ES-I3 (cell line): ENCODE data around the gene CAMKMT.
A peak's percentile ranks its signal among the peaks of the same experiment; 100 is the strongest.

ENCODE experiments used
- H3K36me3 ChIP-seq: 2 replicates; pipeline ENCODE4 v1.6.1; 2013; ENCODE audit warnings: mild to moderate bottlenecking, low read length, control low read depth, moderate library complexity; ENCODE audit not compliant: insufficient read depth
- H3K4me1 ChIP-seq: 2 replicates; pipeline ENCODE4 v1.6.1; 2013; ENCODE audit warnings: mild to moderate bottlenecking, control low read depth, low read length; ENCODE audit not compliant: insufficient read depth
- H3K9ac ChIP-seq: 2 replicates; pipeline ENCODE4 v1.6.1; 2013; ENCODE audit warnings: low read depth, mild to moderate bottlenecking, low read length, moderate library complexity
- H3K9me3 ChIP-seq: 2 replicates; pipeline ENCODE4 v1.6.1; 2013; ENCODE audit warnings: mild to moderate bottlenecking, low read length, moderate library complexity; ENCODE audit not compliant: control insufficient read depth, insufficient read depth

The CAMKMT gene

DNA sequence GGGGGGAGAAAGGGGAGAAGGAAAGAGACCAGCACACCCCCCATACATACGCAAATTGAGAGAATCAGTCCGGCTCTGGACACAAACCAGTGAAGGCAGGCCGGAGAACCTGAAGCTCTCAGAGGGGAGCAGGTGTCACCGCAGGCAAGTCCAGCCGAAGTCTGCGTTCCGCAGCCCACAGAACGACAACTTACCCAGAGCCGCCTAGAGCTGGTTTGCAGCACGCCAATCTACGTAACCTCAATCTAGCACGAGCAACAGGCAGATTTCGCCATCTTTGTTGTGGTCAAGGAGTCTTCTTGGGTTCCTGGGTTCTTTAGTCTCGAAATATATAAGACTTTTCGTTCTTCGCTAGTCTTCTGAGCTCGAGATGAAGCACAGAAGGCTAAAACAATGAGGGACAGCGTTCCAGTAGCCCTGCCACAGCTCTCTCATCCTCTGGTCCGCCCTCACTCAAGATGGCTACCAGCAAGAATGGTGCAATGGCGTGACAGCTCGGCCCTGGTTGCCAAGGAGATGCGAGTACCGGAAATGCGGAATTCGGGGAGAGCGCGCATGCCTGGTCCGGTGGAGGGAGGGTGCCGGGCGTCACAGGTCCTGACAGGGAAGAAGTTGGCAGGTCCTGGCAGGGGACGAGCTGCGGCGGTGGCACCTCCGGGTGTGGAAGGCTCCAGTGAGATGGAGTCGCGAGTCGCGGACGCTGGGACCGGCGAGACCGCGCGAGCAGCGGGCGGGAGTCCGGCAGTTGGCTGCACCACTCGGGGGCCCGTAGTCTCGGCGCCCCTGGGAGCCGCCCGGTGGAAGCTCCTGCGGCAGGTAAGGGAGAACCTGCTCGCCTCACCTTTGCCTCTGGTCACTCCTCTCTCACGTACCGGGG, at the start of gene CAMKMT, which contains the start of gene PREPL:
CAMKMT (plus strand) TSS at position 618 of the 877 bp plus-strand sequence.
PREPL (minus strand) TSS at position 165 of the 877 bp plus-strand sequence. CDS start 15,152 bp downstream, outside the sequence.
- peak within 1 kb of the TSS; percentile 59 for H3K9ac ChIP-seq
- no peaks in the 10 kb centered on the region for H3K9me3 ChIP-seq
- H3K36me3 ChIP-seq: no peaks in the 10 kb centered on the region
- no peaks in the 10 kb centered on the region for H3K4me1 ChIP-seq

DNA sequence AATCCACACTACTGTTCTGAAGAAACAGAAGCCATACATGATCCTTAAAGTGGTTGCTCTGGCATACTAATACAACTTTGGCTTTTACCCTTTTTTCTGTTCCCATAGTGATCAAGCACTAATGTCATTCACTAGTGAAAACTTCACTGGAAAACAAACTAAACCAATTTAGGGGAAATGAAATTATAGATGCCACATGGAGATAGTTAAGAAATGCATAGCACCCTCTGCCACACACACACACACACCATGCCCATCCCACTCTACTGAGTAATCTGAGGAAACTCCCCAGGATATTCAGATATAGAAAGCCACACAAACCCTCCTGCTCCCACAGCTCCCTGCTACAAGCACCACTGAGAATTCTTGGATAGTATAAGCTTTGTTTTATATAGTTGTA, 47.4 kb upstream of the CAMKMT start:
- Histone ChIP-seq H3K9me3 (peaks cover 24% of the 10 kb centered on the region), H3K36me3 (peaks cover 11% of the 10 kb centered on the region), H3K9ac (no peak overlapping the region), H3K4me1 (no peaks in the 10 kb centered on the region)

DNA sequence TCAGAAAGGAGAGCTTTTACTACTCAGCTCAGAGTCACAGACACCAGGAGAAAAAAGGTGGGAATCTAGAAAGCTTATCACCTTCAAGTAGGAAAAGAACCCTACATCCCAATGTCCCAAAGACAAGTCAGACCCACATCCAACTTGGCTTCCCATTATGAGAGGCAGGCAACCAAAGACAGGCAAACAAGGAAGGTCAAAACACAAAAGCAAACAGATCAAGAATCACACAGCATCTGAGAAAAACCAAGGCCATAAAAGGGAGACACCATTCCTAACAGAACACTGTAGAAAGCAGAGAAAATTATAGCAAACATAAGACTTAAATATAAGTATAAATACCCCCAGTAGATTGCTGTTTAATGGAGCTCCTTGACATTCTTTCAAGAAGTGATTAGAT, 45.8 kb upstream of the CAMKMT start:
- Histone ChIP-seq H3K9ac (no peak overlapping the region), H3K36me3 (peaks cover 17% of the 10 kb centered on the region), H3K9me3 (peaks cover 11% of the 10 kb centered on the region), H3K4me1 (no peaks in the 10 kb centered on the region)

DNA sequence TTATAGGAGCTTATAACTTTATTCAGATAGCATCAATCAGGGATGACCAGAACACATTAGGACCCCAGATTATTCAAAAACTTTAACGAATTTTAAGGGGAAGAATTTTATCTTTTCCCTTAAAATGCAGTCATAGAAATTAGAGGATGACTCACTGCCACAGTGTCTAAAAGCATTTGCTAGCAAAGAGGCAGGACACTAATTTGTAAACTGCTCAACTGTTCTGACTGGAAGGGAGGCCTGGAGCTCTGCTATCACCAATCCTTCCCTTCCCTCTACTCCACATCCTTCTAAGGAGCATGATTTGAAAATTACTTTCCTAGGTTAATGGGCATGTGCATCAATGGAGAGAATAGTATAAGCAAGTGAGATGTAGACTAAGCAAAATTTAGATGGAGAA, 40.9 kb upstream of the CAMKMT start:
- no peaks in the 10 kb centered on the region for H3K9me3 ChIP-seq
- no peak overlapping the region for H3K9ac ChIP-seq
- no peaks in the 10 kb centered on the region for H3K4me1 ChIP-seq
- H3K36me3 ChIP-seq: peaks cover 14% of the 10 kb centered on the region

DNA sequence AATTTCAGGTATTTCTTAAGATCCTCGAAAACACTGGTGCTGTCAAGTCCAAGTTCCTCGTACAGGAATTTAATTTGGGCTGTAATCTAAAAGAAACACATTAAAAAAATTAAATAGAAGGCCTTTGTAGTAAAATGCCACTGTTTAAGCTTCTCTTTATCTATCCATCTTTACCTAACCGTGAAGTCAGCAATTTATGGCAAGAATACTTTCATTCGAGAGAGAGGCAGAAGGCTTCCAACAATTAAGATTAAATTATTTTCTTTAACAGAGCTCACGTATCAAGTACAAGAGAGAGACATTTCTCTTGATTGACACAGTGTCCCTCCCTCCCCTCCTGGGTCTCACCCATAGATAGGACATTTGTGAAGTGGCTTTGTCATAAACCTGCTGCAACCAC, 40.4 kb upstream of the CAMKMT start:
- Histone ChIP-seq H3K9ac (no peak overlapping the region), H3K9me3 (no peaks in the 10 kb centered on the region), H3K36me3 (peaks cover 14% of the 10 kb centered on the region), H3K4me1 (no peaks in the 10 kb centered on the region)

DNA sequence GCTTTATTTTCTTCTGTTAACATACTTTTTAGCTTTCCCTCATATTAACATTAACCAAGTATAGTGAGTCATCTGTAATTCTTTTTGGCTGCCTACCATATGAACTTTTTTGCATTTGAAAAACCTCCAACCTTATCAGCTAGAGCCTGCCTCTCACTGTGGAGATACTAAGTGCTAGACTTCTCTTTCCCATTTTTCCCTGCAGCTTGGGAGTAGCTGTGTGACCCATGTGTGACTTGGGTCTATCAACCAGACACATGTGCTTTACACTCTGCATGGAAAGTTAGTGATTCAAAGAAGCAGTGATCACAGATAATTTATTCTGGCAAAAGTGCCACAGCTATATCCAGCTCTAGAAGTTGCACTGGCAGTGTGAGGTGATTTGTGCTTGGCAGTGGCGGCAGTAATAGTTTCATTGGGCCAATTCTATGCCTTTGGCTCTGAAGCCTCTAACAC, 36.7 kb upstream of the CAMKMT start:
- Histone ChIP-seq H3K4me1 (no peaks in the 10 kb centered on the region), H3K9me3 (no peaks in the 10 kb centered on the region), H3K9ac (no peak overlapping the region), H3K36me3 (peaks cover 14% of the 10 kb centered on the region)

DNA sequence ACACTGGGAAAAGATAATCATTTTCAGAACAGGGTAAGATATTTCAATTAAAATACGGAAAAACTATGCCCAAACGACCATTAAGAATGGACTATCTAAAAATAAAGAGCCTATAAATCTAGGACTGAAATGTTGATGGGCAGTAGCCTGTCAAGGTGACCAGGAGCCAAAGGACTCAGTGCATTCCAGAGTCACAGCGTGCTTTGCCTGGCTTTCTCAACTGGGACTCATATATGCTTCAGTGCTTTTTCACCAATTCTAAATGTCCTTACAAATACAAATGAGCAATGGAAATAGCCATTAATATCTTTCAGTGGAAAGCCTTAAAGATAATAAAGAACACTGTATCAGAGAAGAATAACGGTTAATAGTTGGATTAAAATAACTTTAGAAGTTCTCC, 35.9 kb upstream of the CAMKMT start:
- H3K36me3 ChIP-seq: peaks cover 8% of the 10 kb centered on the region
- H3K4me1 ChIP-seq: no peaks in the 10 kb centered on the region
- no peaks in the 10 kb centered on the region for H3K9me3 ChIP-seq
- no peak overlapping the region for H3K9ac ChIP-seq

DNA sequence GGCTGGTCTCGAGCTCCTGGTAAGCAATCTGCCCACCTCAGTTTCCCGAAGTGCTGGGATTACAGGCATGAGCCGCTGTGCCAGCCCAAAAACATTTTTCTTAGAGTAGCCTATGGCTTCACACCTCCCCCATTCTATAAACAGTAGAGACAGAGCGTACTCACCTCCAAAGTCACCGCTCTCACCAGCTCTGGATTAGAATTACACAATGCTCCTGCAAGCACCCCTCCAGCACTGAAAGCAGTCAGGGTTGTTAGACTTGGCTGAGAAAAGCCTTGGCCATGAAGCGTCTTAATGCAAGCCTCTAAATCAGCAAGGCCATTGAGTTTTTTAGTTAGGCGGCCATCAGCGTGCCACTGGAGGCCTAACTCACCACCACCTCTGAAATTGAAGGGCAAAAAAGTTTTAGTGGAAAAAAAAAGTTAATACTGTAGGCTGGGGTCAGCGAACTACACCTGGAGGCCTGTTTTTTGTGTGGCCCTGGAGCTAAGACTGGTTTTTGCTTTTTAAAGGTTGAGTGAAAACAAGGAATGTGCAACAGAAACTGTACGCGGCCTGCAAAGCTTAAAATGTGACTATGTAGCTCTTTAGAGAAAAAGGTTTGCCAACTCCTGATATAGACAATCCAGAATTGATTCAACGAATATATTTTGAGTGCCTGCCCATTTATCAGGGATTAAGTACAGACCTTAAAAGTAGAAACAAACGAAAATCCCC, 35.0 kb upstream of the CAMKMT start:
- H3K36me3 ChIP-seq: peaks cover 8% of the 10 kb centered on the region
- no peak overlapping the region for H3K9ac ChIP-seq
- no peaks in the 10 kb centered on the region for H3K4me1 ChIP-seq
- H3K9me3 ChIP-seq: no peaks in the 10 kb centered on the region

DNA sequence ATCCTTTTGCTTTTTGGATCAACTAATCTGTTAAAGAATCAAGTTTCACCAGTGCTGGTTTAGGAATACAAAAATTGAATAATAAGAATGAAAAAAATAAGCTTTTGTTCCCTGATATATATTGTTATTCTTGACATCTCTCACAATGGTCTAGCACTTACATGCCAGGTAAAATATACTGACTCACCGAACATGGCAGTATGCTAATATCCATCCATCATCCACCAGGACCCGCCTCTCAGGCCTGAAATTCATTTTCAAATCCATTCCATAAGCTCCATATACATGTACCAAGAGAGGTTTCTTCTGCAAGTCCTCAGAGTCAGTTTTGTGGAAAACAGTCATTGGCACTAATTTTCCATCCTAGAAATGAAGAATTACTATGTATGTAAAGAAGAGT, 33.0 kb upstream of the CAMKMT start:
- Histone ChIP-seq H3K9me3 (no peaks in the 10 kb centered on the region), H3K9ac (no peak overlapping the region), H3K4me1 (no peaks in the 10 kb centered on the region), H3K36me3 (peaks cover 3% of the 10 kb centered on the region; the same call in 1 of the 2 replicates)

DNA sequence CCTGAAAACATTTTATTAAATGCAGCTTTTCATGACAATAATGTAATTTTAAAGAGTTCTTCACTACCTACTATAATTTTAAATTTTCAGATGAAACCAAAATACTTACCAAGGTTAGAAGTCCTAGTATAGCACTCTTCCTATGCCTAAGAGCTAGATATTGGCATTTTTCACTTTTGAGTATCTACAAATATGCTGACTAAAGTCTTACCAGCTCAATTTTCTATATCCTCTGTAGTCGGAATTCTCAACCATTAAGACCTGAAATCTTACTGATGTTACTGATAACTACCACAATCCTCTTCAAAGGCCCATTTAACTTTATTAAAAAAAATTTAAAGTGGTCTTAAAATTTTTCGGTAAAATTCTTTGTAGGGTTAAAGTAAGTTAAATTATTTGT, 32.4 kb upstream of the CAMKMT start:
- Histone ChIP-seq H3K9ac (no peak overlapping the region), H3K4me1 (no peaks in the 10 kb centered on the region), H3K9me3 (no peaks in the 10 kb centered on the region), H3K36me3 (no peaks in the 10 kb centered on the region; the same call in 1 of the 2 replicates)

DNA sequence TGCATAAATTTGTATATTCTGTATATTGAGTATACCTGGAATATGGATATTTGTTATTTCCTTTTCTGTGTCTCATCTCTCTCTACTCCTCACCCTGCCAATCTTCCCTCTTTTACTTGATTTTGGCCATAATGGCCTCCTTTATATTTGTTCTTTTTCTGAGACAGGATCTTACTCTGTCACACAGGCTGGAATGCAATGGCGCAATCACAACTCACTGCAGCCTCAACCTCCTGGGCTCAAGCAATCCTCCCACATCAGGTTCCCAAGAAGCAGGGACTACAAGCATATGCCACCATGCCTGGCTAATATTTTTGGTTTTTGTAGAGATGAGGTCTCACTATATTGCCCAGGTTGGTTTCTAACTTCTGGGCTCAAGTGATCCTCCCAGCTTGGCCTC, 30.9 kb upstream of the CAMKMT start:
- H3K4me1 ChIP-seq: no peaks in the 10 kb centered on the region
- no peaks in the 10 kb centered on the region for H3K9me3 ChIP-seq
- no peak overlapping the region for H3K9ac ChIP-seq
- H3K36me3 ChIP-seq: no peaks in the 10 kb centered on the region; the same call in 1 of the 2 replicates

DNA sequence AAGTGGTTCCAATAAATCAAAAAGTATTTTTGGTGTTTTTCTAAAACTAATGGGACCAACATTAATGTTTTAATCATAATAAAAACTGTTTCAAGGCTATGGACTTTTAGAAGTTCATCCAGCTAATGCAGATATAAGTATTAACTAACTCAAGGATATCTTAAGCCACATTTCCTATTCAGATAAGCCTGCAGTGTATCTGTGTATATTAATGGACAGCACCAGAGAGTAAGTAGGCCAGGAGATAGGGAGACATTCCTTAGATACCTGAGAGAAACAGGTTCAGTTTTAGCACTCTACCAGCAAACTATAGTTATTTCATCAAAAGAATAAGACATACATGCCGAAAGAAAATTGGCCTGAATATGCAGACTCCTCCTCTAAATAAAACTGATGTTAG, 27.8 kb upstream of the CAMKMT start:
- H3K36me3 ChIP-seq: no peaks in the 10 kb centered on the region; the same call in none of the 2 replicates
- no peak overlapping the region for H3K9ac ChIP-seq
- H3K9me3 ChIP-seq: no peaks in the 10 kb centered on the region
- H3K4me1 ChIP-seq: no peaks in the 10 kb centered on the region

DNA sequence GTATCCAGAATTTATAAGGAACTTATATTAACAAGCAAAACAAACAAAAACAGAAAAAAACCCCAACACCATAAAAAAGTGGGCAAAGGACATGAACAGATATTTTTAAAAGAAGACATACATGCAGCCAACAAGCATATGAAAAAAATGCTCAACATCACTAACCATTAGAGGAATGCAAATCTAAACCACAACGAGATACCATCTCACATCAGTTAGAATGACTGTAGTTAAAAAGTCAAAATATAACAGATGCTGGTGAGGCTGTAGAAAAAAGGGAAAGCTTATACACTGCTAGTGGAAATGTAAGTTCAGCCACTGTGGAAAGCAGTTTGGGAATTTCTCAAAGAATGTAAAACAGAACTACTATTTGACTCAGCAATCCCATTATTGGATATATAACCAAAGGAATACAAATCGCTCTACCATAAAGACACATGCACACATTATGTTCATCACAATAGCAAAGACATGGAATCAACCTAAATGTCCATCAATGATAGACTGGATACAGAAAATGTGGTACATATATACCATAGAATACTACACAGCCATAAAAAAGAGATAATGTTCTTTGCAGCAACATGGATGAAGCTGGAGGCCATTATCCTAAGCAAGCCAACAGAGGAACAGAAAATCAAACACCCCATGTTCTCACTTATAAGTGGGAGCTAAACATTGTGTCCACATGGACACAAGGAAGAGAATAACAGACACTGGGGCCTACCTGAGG, 25.8 kb upstream of the CAMKMT start:
- Histone ChIP-seq H3K9ac (no peak overlapping the region), H3K9me3 (no peaks in the 10 kb centered on the region), H3K36me3 (no peaks in the 10 kb centered on the region; the same call in none of the 2 replicates), H3K4me1 (no peaks in the 10 kb centered on the region)

DNA sequence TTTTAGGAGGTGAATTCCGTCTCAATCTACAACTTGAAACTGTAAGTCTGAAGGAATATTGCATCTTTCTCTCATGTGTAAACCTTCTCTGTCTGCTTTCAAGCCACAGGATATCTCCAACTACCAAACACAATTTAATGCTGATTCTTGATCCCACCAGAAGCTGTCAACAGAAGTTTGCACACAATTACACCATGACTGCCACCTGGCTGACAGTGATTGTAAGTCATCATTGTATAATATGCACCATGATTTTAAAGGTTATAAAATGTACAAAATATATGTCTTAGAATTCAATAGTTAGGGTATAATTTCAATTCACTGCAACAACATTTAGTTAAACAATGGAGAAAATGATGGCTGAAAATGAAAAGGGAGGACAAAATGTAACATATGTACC, 18.9 kb upstream of the CAMKMT start:
- Histone ChIP-seq H3K9me3 (no peaks in the 10 kb centered on the region), H3K36me3 (no peaks in the 10 kb centered on the region), H3K9ac (no peak overlapping the region), H3K4me1 (no peaks in the 10 kb centered on the region)
